GM18909 (cell line): ENCODE data around the gene SETBP1.

ENCODE experiments used
- ATAC-seq: cut with Tn5 transposase; IDR thresholded peaks from one replicate; pipeline ENCODE4 v1.9.1; 2021; ENCODE audit warnings: mild to moderate bottlenecking; ENCODE audit not compliant: unreplicated experiment, poor library complexity

Gene SETBP1

GRCh38 chr18:45084206-45084605, 403.5 kb downstream of the SETBP1 start:
- ATAC-seq = no peak

GRCh38 chr18:45085916-45086624, 405.4 kb downstream of the SETBP1 start:
- ATAC-seq = no peak

- no peak for ATAC-seq
Observed at GRCh38 chr18:45086777-45087176, 406.1 kb downstream of the SETBP1 start.

GRCh38 chr18:45090526-45091140, 409.9 kb downstream of the SETBP1 start:
- ATAC-seq = no peak

- no peak for ATAC-seq
Observed at GRCh38 chr18:45100321-45101105, 419.8 kb downstream of the SETBP1 start.

GRCh38 chr18:45102126-45102525, 421.4 kb downstream of the SETBP1 start:
- no peak for ATAC-seq

GRCh38 chr18:45102863-45103262, 422.2 kb downstream of the SETBP1 start:
- no peak for ATAC-seq

GRCh38 chr18:45103319-45104048, 422.8 kb downstream of the SETBP1 start:
- peak; percentile 53 for ATAC-seq

- ATAC-seq = peak; percentile 31
Observed at GRCh38 chr18:45104049-45104395, 423.3 kb downstream of the SETBP1 start.

- peak; percentile 92 for ATAC-seq
Observed at GRCh38 chr18:45106331-45106774, 425.7 kb downstream of the SETBP1 start.

- ATAC-seq = no peak
Observed at GRCh38 chr18:45107425-45107824, 426.7 kb downstream of the SETBP1 start.

- no peak for ATAC-seq
Observed at GRCh38 chr18:45108754-45109153, 428.1 kb downstream of the SETBP1 start.

- ATAC-seq = no peak
Observed at GRCh38 chr18:45109271-45109670, 428.6 kb downstream of the SETBP1 start.

- ATAC-seq = no peak
Observed at GRCh38 chr18:45109706-45110105, 429.0 kb downstream of the SETBP1 start.

GRCh38 chr18:45110577-45111501, 430.2 kb downstream of the SETBP1 start:
- no peak for ATAC-seq

GRCh38 chr18:45111502-45111848, 430.8 kb downstream of the SETBP1 start:
- ATAC-seq = no peak

- ATAC-seq = no peak
Observed at GRCh38 chr18:45112682-45113081, 432.0 kb downstream of the SETBP1 start.

GRCh38 chr18:45116116-45116515, 435.4 kb downstream of the SETBP1 start:
- ATAC-seq = no peak
